T-helper 1 cell treated with Interleukin-12 subunit alpha and Interleukin-12 subunit beta and Interleukin-4 antibody, amounts not matched to agents 30 μg/mL and 1 μg/mL, for 36 hours (primary cell): ENCODE measurements around the gene RNF175.

Experiments used
- H3K27ac Mint-ChIP-seq: one replicate; pipeline ENCODE4 v1.8.0; 2021; ENCODE audit warnings: mild to moderate bottlenecking, mixed read lengths
- H3K27me3 Mint-ChIP-seq: one replicate; pipeline ENCODE4 v1.8.0; 2021; ENCODE audit warnings: low read depth, mixed read lengths
- H3K36me3 Mint-ChIP-seq: one replicate; pipeline ENCODE4 v1.8.0; 2021; ENCODE audit warnings: low read depth, mixed read lengths
- H3K4me1 Mint-ChIP-seq: one replicate; pipeline ENCODE4 v1.8.0; 2021; ENCODE audit warnings: low read depth, mixed read lengths
- H3K4me3 Mint-ChIP-seq: one replicate; pipeline ENCODE4 v1.8.0; 2021; ENCODE audit warnings: mild to moderate bottlenecking, moderate library complexity, mixed read lengths
- H3K9me3 Mint-ChIP-seq: one replicate; pipeline ENCODE4 v1.8.0; 2021; ENCODE audit warnings: mixed read lengths

RNF175 gene

GRCh38 chr4:153789741-153790499 lies 30.1 kb upstream of the RNF175 start:
- peaks cover 15% of the 10 kb centered on the region for H3K4me1 Mint-ChIP-seq
- H3K4me3 Mint-ChIP-seq = no peak overlapping the region
- H3K9me3 Mint-ChIP-seq = no peaks in the 10 kb centered on the region
- no peak overlapping the region for H3K27ac Mint-ChIP-seq
- peaks cover 85% of the 10 kb centered on the region for H3K27me3 Mint-ChIP-seq
- no peaks in the 10 kb centered on the region for H3K36me3 Mint-ChIP-seq

GRCh38 chr4:153788413-153789276 lies 28.8 kb upstream of the RNF175 start, which contains the start of gene SFRP2:
Gene SFRP2 (minus strand): TSS chr4:153789083. CDS start chr4:153788835, 248 bp downstream.
- no peak within 1 kb of the TSS for H3K27ac Mint-ChIP-seq
- no peaks in the 10 kb centered on the region for H3K9me3 Mint-ChIP-seq
- no peaks in the 10 kb centered on the region for H3K36me3 Mint-ChIP-seq
- H3K27me3 Mint-ChIP-seq = peaks cover 84% of the 10 kb centered on the region
- H3K4me1 Mint-ChIP-seq = peaks cover 15% of the 10 kb centered on the region
- peak within 1 kb of the TSS; percentile 10 for H3K4me3 Mint-ChIP-seq

DNA sequence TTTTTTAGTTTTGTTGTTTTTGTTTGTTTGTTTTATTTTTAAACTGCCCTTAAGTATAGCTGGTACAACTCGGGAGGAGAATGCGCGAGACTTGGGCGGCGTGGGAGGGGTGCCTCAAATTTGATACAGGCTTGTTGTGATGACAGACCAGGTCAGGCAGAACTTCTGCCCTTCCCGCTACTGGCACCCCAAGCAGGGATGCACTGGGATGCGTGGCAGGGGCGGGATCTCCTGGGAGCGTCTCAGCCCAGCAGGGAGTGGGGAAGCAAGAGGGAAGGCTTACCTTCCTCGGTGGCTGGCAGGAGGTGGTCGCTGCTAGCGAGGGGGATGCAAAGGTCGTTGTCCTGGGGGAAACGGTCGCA lies 28.2 kb upstream of the RNF175 start:
- H3K4me1 Mint-ChIP-seq = peaks cover 15% of the 10 kb centered on the region
- no peak overlapping the region for H3K27ac Mint-ChIP-seq
- H3K9me3 Mint-ChIP-seq = no peaks in the 10 kb centered on the region
- H3K36me3 Mint-ChIP-seq = no peaks in the 10 kb centered on the region
- no peak overlapping the region for H3K4me3 Mint-ChIP-seq
- H3K27me3 Mint-ChIP-seq = peaks cover 84% of the 10 kb centered on the region

DNA sequence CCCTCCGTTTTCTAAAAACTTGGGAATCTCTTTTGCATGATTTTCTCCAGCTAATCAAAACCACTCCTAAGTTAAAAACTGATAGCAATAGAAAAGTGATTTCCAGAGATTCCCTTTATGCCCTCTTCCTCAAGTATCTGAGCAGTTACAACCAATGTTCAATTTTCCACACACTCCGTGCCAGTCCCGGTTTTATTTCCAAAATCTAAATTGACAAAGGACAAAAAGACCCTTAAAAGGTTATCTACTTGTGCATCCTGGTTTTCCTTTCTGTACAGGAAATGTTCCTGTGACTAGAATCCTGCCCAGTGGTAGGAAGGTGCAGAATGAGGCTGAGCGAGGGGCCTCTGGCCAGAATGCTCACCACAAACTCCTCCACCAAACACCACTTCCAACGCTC lies 27.8 kb upstream of the RNF175 start:
- H3K27ac Mint-ChIP-seq = no peak overlapping the region
- no peaks in the 10 kb centered on the region for H3K36me3 Mint-ChIP-seq
- H3K4me3 Mint-ChIP-seq = no peak overlapping the region
- H3K27me3 Mint-ChIP-seq = peaks cover 84% of the 10 kb centered on the region
- H3K9me3 Mint-ChIP-seq = no peaks in the 10 kb centered on the region
- peaks cover 15% of the 10 kb centered on the region for H3K4me1 Mint-ChIP-seq

GRCh38 chr4:153787061-153787560 lies 27.3 kb upstream of the RNF175 start:
- Mint-ChIP-seq H3K27ac (no peak overlapping the region), H3K27me3 (peaks cover 84% of the 10 kb centered on the region), H3K4me3 (no peak overlapping the region), H3K4me1 (peaks cover 15% of the 10 kb centered on the region), H3K9me3 (no peaks in the 10 kb centered on the region), H3K36me3 (no peaks in the 10 kb centered on the region)

DNA sequence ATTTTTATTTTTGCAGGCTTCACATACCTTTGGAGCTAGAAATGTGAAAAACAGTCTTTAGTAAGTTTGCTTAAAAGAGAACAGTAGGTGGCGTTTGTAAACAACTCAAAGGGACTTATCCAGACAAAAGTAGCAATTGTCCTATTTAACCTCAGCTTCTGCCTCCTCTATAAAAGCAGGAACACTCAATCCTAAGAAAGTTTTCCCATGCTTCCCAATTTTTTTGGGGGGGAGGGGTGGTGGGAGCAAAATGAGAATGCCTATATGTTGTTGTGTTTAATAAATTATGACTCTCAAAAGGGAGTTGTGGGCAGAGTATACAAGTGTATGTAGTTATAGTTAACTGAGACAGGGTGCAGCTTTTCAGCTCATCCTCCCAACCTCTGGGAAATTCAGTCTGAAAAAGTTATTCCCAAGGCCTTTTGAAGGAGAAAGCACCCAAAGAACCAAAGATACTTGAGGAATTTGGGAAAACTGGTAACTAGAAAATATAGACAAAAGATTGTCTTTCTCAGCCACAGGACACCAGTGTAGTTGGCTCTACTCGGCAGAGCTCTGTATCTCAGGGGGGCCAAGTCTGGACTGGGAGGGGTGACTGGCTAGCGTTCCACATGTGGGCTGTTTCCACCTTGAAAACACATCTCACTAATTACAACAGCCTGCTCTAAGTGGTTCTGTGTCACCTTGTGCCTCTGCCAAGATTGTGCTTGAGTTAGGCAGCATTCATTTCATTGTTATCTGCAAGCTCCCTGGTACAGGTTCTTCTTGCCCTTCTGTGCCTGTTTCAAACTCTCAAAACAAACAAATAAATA lies 26.3 kb upstream of the RNF175 start:
- no peaks in the 10 kb centered on the region for H3K36me3 Mint-ChIP-seq
- no peaks in the 10 kb centered on the region for H3K9me3 Mint-ChIP-seq
- H3K27me3 Mint-ChIP-seq = peaks cover 82% of the 10 kb centered on the region
- H3K27ac Mint-ChIP-seq = no peak overlapping the region
- H3K4me1 Mint-ChIP-seq = peaks cover 9% of the 10 kb centered on the region
- H3K4me3 Mint-ChIP-seq = no peak overlapping the region

GRCh38 chr4:153784166-153784699 lies 24.4 kb upstream of the RNF175 start:
- Mint-ChIP-seq H3K36me3 (no peaks in the 10 kb centered on the region), H3K4me1 (peaks cover 9% of the 10 kb centered on the region), H3K27me3 (peaks cover 75% of the 10 kb centered on the region), H3K9me3 (no peaks in the 10 kb centered on the region), H3K4me3 (no peak overlapping the region), H3K27ac (no peak overlapping the region)

GRCh38 chr4:153782581-153782980 lies 22.8 kb upstream of the RNF175 start:
- Mint-ChIP-seq H3K4me1 (peaks cover 1% of the 10 kb centered on the region), H3K27ac (no peak overlapping the region), H3K36me3 (no peaks in the 10 kb centered on the region), H3K27me3 (peaks cover 67% of the 10 kb centered on the region), H3K4me3 (no peak overlapping the region), H3K9me3 (peaks cover 5% of the 10 kb centered on the region)

DNA sequence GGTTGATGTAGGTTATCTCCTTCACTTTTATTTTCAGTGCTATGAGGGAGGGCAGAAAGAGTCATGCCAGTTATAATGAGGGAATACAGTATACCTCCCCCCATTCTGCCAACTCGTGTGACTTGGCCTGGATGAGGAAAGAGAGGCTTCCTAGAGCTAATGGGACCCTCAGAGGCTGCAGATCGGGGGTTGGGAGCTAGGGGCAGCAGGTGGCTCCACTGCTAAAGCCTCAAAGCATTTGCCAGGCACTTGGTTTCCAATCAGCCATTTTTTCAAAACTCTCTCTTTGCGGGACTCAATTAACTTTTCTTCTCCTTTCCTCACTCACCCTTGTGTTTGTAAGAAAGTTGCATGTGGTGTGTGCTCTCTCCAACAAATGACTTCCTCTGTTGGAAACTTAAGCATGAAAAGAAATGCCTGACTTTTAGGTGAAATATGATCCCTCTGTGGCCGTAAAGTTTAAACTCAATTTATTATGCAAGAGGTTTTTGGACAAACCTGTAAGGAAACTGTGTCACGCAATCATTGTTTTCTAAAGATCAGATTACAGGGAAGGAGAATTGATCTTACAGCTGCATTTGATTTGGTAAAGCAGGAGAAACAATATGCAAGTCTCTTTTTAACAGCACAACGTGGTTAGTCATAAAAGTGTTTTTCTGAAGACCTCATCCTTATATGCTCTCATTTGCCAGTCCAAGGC lies 22.0 kb upstream of the RNF175 start:
- Mint-ChIP-seq H3K27ac (no peak overlapping the region), H3K4me1 (no peaks in the 10 kb centered on the region), H3K27me3 (peaks cover 60% of the 10 kb centered on the region), H3K4me3 (no peak overlapping the region), H3K9me3 (peaks cover 5% of the 10 kb centered on the region), H3K36me3 (no peaks in the 10 kb centered on the region)

GRCh38 chr4:153781280-153781679 lies 21.5 kb upstream of the RNF175 start:
- Mint-ChIP-seq H3K4me3 (no peak overlapping the region), H3K27me3 (peaks cover 60% of the 10 kb centered on the region), H3K4me1 (no peaks in the 10 kb centered on the region), H3K36me3 (no peaks in the 10 kb centered on the region), H3K9me3 (peaks cover 5% of the 10 kb centered on the region), H3K27ac (no peak overlapping the region)

DNA sequence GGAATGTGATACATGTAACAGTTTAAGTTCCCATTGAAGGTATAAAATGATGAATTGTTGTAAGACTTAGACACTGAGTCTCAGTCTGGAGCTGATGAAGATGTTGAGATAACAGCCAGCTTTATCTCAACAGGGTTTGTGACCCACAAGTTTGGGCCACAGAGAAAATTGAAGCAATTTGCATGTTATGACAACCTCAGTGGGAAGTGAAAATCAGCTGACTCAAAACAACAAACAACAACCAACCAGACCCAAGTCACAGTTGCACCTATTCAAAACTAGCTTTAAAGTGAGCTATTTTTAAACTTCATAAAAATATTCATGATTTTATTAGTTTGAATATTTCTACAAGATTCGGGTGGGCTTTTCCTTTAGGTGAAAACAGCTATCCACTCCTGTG lies 21.1 kb upstream of the RNF175 start:
- Mint-ChIP-seq H3K27ac (no peak overlapping the region), H3K4me3 (no peak overlapping the region), H3K36me3 (no peaks in the 10 kb centered on the region), H3K27me3 (peaks cover 60% of the 10 kb centered on the region), H3K4me1 (no peaks in the 10 kb centered on the region), H3K9me3 (peaks cover 5% of the 10 kb centered on the region)

- peaks cover 60% of the 10 kb centered on the region for H3K27me3 Mint-ChIP-seq
- H3K9me3 Mint-ChIP-seq = peaks cover 5% of the 10 kb centered on the region
- no peak overlapping the region for H3K4me3 Mint-ChIP-seq
- H3K4me1 Mint-ChIP-seq = no peaks in the 10 kb centered on the region
- no peaks in the 10 kb centered on the region for H3K36me3 Mint-ChIP-seq
- no peak overlapping the region for H3K27ac Mint-ChIP-seq
These were observed 20.4 kb upstream of the RNF175 start for GRCh38 chr4:153780221-153780620.

DNA sequence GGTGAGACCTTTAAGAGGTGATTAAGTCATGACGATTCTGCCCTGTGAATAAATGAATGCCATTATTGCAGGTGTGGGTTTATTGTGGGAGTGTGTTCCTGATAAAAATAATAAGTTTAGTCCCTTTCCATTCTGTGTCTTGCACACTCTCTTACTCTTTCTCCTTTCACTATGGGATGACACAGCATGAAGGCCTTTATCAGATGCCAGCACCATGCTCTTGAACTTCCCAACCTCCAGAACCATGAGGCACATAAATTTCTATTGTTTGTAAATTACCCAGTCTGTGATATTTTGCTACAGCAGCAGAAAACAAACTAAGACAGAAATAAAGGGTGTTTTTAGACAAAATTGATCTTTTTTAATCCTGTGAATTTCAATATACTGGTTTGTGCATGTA lies 18.6 kb upstream of the RNF175 start:
- no peaks in the 10 kb centered on the region for H3K4me1 Mint-ChIP-seq
- H3K4me3 Mint-ChIP-seq = no peak overlapping the region
- H3K27ac Mint-ChIP-seq = no peak overlapping the region
- no peaks in the 10 kb centered on the region for H3K36me3 Mint-ChIP-seq
- peaks cover 5% of the 10 kb centered on the region for H3K9me3 Mint-ChIP-seq
- H3K27me3 Mint-ChIP-seq = peaks cover 48% of the 10 kb centered on the region
